Femur (tissue), 1 donor: Measurements from ENCODE around the gene ZBTB20.
A peak's percentile ranks its signal among the peaks of the same experiment; 100 is the strongest.

Experiments
- DNase-seq: peaks from one replicate; pipeline ENCODE4 v3.0.0-alpha.2; 2017

The ZBTB20 gene

GRCh38 chr3:114392831-114393230, 754.3 kb downstream of the ZBTB20 start:
- DNase-seq: no peak

- no peak for DNase-seq
Measured at GRCh38 chr3:114389156-114389555, 757.9 kb downstream of the ZBTB20 start.

- no peak for DNase-seq
Measured at GRCh38 chr3:114384558-114384903, 762.6 kb downstream of the ZBTB20 start.

GRCh38 chr3:114383875-114384557, 763.1 kb downstream of the ZBTB20 start:
- DNase-seq: peak; percentile 89

GRCh38 chr3:114380233-114380651, 766.8 kb downstream of the ZBTB20 start:
- DNase-seq: peak; percentile 67

GRCh38 chr3:114379266-114379665, 767.8 kb downstream of the ZBTB20 start:
- DNase-seq: no peak

GRCh38 chr3:114378760-114379159, 768.3 kb downstream of the ZBTB20 start:
- no peak for DNase-seq

GRCh38 chr3:114377426-114377825, 769.7 kb downstream of the ZBTB20 start:
- DNase-seq: no peak

- DNase-seq: no peak
Measured at GRCh38 chr3:114376516-114377185, 770.4 kb downstream of the ZBTB20 start.

GRCh38 chr3:114375608-114376421, 771.3 kb downstream of the ZBTB20 start:
- DNase-seq: no peak

- no peak for DNase-seq
Measured at GRCh38 chr3:114374433-114374990, 772.6 kb downstream of the ZBTB20 start.

- DNase-seq: no peak
Measured at GRCh38 chr3:114370537-114371174, 776.4 kb downstream of the ZBTB20 start.

GRCh38 chr3:114365909-114366308, 781.2 kb downstream of the ZBTB20 start:
- no peak for DNase-seq

- no peak for DNase-seq
Measured at GRCh38 chr3:114364806-114365654, 782.1 kb downstream of the ZBTB20 start.

- no peak for DNase-seq
Measured at GRCh38 chr3:114363554-114364202, 783.4 kb downstream of the ZBTB20 start.

- no peak for DNase-seq
Measured at GRCh38 chr3:114362815-114363214, 784.3 kb downstream of the ZBTB20 start.

- DNase-seq: no peak
Measured at GRCh38 chr3:114361391-114361790, 785.7 kb downstream of the ZBTB20 start.

GRCh38 chr3:114356525-114356924, 790.6 kb downstream of the ZBTB20 start:
- no peak for DNase-seq

- no peak for DNase-seq
Measured at GRCh38 chr3:114356066-114356465, 791.0 kb downstream of the ZBTB20 start.

GRCh38 chr3:114355653-114356052, 791.4 kb downstream of the ZBTB20 start:
- DNase-seq: no peak

- no peak for DNase-seq
Measured at GRCh38 chr3:114351822-114352145, 795.3 kb downstream of the ZBTB20 start.
